H9 (cell line): ENCODE data around the gene OR2L8. TPM values are rescaled to one million over a fixed set of nuclear protein-coding genes. Genes with fewer than 3 reads are reported as not detected.

Source experiments
- DNase-seq: peaks from one replicate; pipeline ENCODE4 v3.0.0-alpha.2; 2017
- H2AFZ ChIP-seq: one replicate; pipeline ENCODE4 v1.6.1; 2013; ENCODE audit warnings: mild to moderate bottlenecking, low read length, control low read depth, moderate library complexity
- H2AK5ac ChIP-seq: 2 replicates; pipeline ENCODE4 v1.6.1; 2013; ENCODE audit warnings: low read length, control low read depth, mixed read lengths; ENCODE audit not compliant: insufficient read length
- H2BK120ac ChIP-seq: one replicate; pipeline ENCODE4 v1.6.1; 2013; ENCODE audit warnings: low read depth, mild to moderate bottlenecking, low read length, control low read depth, inconsistent platforms; ENCODE audit not compliant: poor library complexity, severe bottlenecking
- H2BK12ac ChIP-seq: 2 replicates; pipeline ENCODE4 v1.6.1; 2013; ENCODE audit warnings: low read length, control low read depth, mixed read lengths, low read depth; ENCODE audit not compliant: insufficient read length
- H2BK15ac ChIP-seq: 2 replicates; pipeline ENCODE4 v1.6.1; 2013; ENCODE audit warnings: low read depth, low read length, control low read depth
- H2BK20ac ChIP-seq: one replicate; pipeline ENCODE4 v1.6.1; 2013; ENCODE audit warnings: low read depth, mild to moderate bottlenecking, low read length, control low read depth, inconsistent platforms; ENCODE audit not compliant: poor library complexity, severe bottlenecking
- H2BK5ac ChIP-seq: 2 replicates; pipeline ENCODE4 v1.6.1; 2013; ENCODE audit warnings: low read length, control low read depth, mixed read lengths; ENCODE audit not compliant: insufficient read length
- H3K14ac ChIP-seq: 2 replicates; pipeline ENCODE4 v1.6.1; 2013; ENCODE audit warnings: low read length, control low read depth; ENCODE audit not compliant: insufficient read depth
- H3K18ac ChIP-seq: 2 replicates; pipeline ENCODE4 v1.6.1; 2013; ENCODE audit warnings: low read depth, mild to moderate bottlenecking, mixed read lengths, low read length, control low read depth; ENCODE audit not compliant: insufficient read length
- H3K23ac ChIP-seq: 2 replicates; pipeline ENCODE4 v1.6.1; 2013; ENCODE audit warnings: low read length, control low read depth, mixed read lengths, low read depth; ENCODE audit not compliant: insufficient read length
- H3K23me2 ChIP-seq: 2 replicates; pipeline ENCODE4 v1.6.1; 2013; ENCODE audit warnings: low read depth, mild to moderate bottlenecking, mixed read lengths, low read length, control low read depth; ENCODE audit not compliant: insufficient read length, poor library complexity, severe bottlenecking
- H3K27ac ChIP-seq: 2 replicates; pipeline ENCODE4 v1.5.1; 2013; ENCODE audit warnings: low read length, control low read depth, mixed read lengths, low read depth; ENCODE audit not compliant: insufficient read length
- H3K27me3 ChIP-seq: 2 replicates; pipeline ENCODE4 v1.6.1; 2013; ENCODE audit warnings: low read length, control low read depth, inconsistent platforms; ENCODE audit not compliant: insufficient read depth
- H3K4ac ChIP-seq: 2 replicates; pipeline ENCODE4 v1.6.1; 2013; ENCODE audit warnings: low read depth, mild to moderate bottlenecking, control low read depth, inconsistent platforms, low read length, moderate library complexity
- H3K4me1 ChIP-seq: 2 replicates; pipeline ENCODE4 v1.6.1; 2013; ENCODE audit warnings: low read length, control low read depth, inconsistent platforms; ENCODE audit not compliant: insufficient read depth
- H3K4me2 ChIP-seq: 2 replicates; pipeline ENCODE4 v1.6.1; 2013; ENCODE audit warnings: low read length, control low read depth, mixed read lengths; ENCODE audit not compliant: insufficient read length, insufficient read depth
- H3K56ac ChIP-seq: 2 replicates; pipeline ENCODE4 v1.6.1; 2013; ENCODE audit warnings: low read depth, mild to moderate bottlenecking, mixed read lengths, low read length, control low read depth; ENCODE audit not compliant: insufficient read length
- H3K79me1 ChIP-seq: 2 replicates; pipeline ENCODE4 v1.6.1; 2013; ENCODE audit warnings: low read depth, mild to moderate bottlenecking, moderate library complexity, low read length, control low read depth, inconsistent platforms; ENCODE audit not compliant: insufficient read depth, poor library complexity, severe bottlenecking
- H3K79me2 ChIP-seq: 2 replicates; pipeline ENCODE4 v1.6.1; 2013; ENCODE audit warnings: low read length, control low read depth, inconsistent platforms; ENCODE audit not compliant: insufficient read depth
- H3K9ac ChIP-seq: 2 replicates; pipeline ENCODE4 v1.6.1; 2013; ENCODE audit warnings: low read length, control low read depth, mixed read lengths; ENCODE audit not compliant: insufficient read length; ENCODE audit errors: extremely low read depth
- H3K9me3 ChIP-seq: one replicate; pipeline ENCODE4 v1.6.1; 2013; ENCODE audit warnings: low read depth, low read length, inconsistent platforms; ENCODE audit not compliant: control insufficient read depth
- H3T11ph ChIP-seq: one replicate; pipeline ENCODE4 v1.6.1; 2013; ENCODE audit warnings: mild to moderate bottlenecking, low read length, control low read depth, inconsistent platforms
- H4K20me1 ChIP-seq: one replicate; pipeline ENCODE4 v1.6.1; 2013; ENCODE audit not compliant: control insufficient read depth, insufficient read length, insufficient read depth
- H4K5ac ChIP-seq: 2 replicates; pipeline ENCODE4 v1.6.1; 2013; ENCODE audit warnings: low read depth, mild to moderate bottlenecking, mixed read lengths, low read length, control low read depth; ENCODE audit not compliant: insufficient read length
- H4K8ac ChIP-seq: replicated peaks from 2 replicates; pipeline ENCODE4 v1.6.1; 2013; ENCODE audit warnings: low read length, control low read depth, mixed read lengths, low read depth; ENCODE audit not compliant: insufficient read length
- H4K91ac ChIP-seq: 2 replicates; pipeline ENCODE4 v1.6.1; 2013; ENCODE audit warnings: low read depth, mild to moderate bottlenecking, moderate library complexity, mixed read lengths, low read length, control low read depth; ENCODE audit not compliant: insufficient read length
- H3K27ac Mint-ChIP-seq, 3 experiments: 2 replicates in 2 of 3; 3 replicates in 1 of 3; pipeline ENCODE4 v1.8.0; 2020 to 2021; ENCODE audit warnings: mixed read lengths in 3 of 3, mild to moderate bottlenecking in 1 of 3, moderate library complexity in 1 of 3
- H3K27me3 Mint-ChIP-seq: 2 replicates; pipeline ENCODE4 v1.8.0; 2021; ENCODE audit warnings: low read depth, mild to moderate bottlenecking, moderate library complexity, mixed read lengths
- H3K36me3 Mint-ChIP-seq, 3 experiments: 2 replicates in 2 of 3; 3 replicates in 1 of 3; pipeline ENCODE4 v1.8.0; 2020 to 2021; ENCODE audit warnings: low read depth in 3 of 3, mixed read lengths in 3 of 3; ENCODE audit not compliant: insufficient read depth in 1 of 3
- H3K4me1 Mint-ChIP-seq, 2 experiments: 2 replicates each; pipeline ENCODE4 v1.8.0; 2020; ENCODE audit warnings: mixed read lengths in 2 of 2
- H3K4me3 Mint-ChIP-seq, 2 experiments: 2 replicates in 1 of 2; 3 replicates in 1 of 2; pipeline ENCODE4 v1.8.0; 2020 to 2021; ENCODE audit warnings: mild to moderate bottlenecking in 2 of 2, mixed read lengths in 2 of 2, moderate library complexity in 1 of 2
- H3K9me3 Mint-ChIP-seq, 2 experiments: 2 replicates in 1 of 2; 3 replicates in 1 of 2; pipeline ENCODE4 v1.8.0; 2020; ENCODE audit warnings: mild to moderate bottlenecking in 2 of 2, mixed read lengths in 2 of 2, moderate library complexity in 1 of 2
- WGBS: extraction: QIAGEN DNeasy Blood & Tissue Kit; methylation state at CpG from one replicate; pipeline ENCODE4 v1.1.7; 2013; ENCODE audit warnings: missing lambda C conversion rate, low lambda C conversion rate, mixed read lengths; ENCODE audit not compliant: insufficient read length; ENCODE audit errors: extremely low coverage; 5-methylcytosine and 5-hydroxymethylcytosine counted together
- total RNA-seq: library from RNA; stranded (reverse); gene quantifications from 2 replicates; pipeline ENCODE4 v1.2.1, GENCODE V29; 2021
- TF ChIP-seq, protein P1 (sequence below): fragments of 200-600 bp; sonication (generic); conservative IDR thresholded peaks from 3 replicates; pipeline ENCODE4 v1.8.0; 2021; ENCODE audit warnings: antibody characterized with exemption, mild to moderate bottlenecking

OR2L8 gene
- total RNA-seq, 1 experiment from 2014 or later, result 0.24 TPM

- Histone ChIP-seq H3K56ac (no peak within 1 kb of the TSS), H3K9me3 (peaks cover 18% of the 10 kb centered on the region), H3K18ac (no peak within 1 kb of the TSS), H3T11ph (no peak within 1 kb of the TSS), H3K4me2 (no peak within 1 kb of the TSS), H2AK5ac (no peak within 1 kb of the TSS), H4K20me1 (no peaks in the 10 kb centered on the region), H3K14ac (no peak within 1 kb of the TSS), H3K23ac (no peak within 1 kb of the TSS), H4K8ac (no peak within 1 kb of the TSS), H3K79me1 (no peaks in the 10 kb centered on the region), H4K5ac (no peak within 1 kb of the TSS), H3K23me2 (no peaks in the 10 kb centered on the region), H2BK15ac (no peak within 1 kb of the TSS), H2BK20ac (no peak within 1 kb of the TSS), H3K27ac (no peak within 1 kb of the TSS), H3K79me2 (no peaks in the 10 kb centered on the region), H2AFZ (no peak within 1 kb of the TSS), H2BK12ac (no peak within 1 kb of the TSS), H3K9ac (no peak within 1 kb of the TSS), H3K27me3 (no peaks in the 10 kb centered on the region), H2BK5ac (no peak within 1 kb of the TSS), H3K4me1 (no peaks in the 10 kb centered on the region), H4K91ac (no peak within 1 kb of the TSS), H3K4ac (no peak within 1 kb of the TSS), H2BK120ac (no peak within 1 kb of the TSS)
- H3K27ac Mint-ChIP-seq, result no peak within 1 kb of the TSS
- H3K9me3 Mint-ChIP-seq, result peaks cover 52 to 54% of the 10 kb centered on the region in 2 experiments
- no peak for DNase-seq
- no CpG with 5 or more reads among the region's 2 CpGs for WGBS
- no peaks in the 10 kb centered on the region for H3K27me3 Mint-ChIP-seq
- H3K4me1 Mint-ChIP-seq, result no peaks in the 10 kb centered on the region
- TF ChIP-seq, protein P1, sequence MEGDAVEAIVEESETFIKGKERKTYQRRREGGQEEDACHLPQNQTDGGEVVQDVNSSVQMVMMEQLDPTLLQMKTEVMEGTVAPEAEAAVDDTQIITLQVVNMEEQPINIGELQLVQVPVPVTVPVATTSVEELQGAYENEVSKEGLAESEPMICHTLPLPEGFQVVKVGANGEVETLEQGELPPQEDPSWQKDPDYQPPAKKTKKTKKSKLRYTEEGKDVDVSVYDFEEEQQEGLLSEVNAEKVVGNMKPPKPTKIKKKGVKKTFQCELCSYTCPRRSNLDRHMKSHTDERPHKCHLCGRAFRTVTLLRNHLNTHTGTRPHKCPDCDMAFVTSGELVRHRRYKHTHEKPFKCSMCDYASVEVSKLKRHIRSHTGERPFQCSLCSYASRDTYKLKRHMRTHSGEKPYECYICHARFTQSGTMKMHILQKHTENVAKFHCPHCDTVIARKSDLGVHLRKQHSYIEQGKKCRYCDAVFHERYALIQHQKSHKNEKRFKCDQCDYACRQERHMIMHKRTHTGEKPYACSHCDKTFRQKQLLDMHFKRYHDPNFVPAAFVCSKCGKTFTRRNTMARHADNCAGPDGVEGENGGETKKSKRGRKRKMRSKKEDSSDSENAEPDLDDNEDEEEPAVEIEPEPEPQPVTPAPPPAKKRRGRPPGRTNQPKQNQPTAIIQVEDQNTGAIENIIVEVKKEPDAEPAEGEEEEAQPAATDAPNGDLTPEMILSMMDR, result no peak
- no peaks in the 10 kb centered on the region; a peak in 1 of 7 replicates for H3K36me3 Mint-ChIP-seq
- H3K4me3 Mint-ChIP-seq, result no peak within 1 kb of the TSS
Observed at GRCh38 chr1:247919952-247920351, 28.7 kb upstream of the OR2L8 start, which contains the start of gene OR2T8. Gene OR2T8, plus strand, starts transcription at chr1:247920252. Its CDS starts 766 bp downstream, at chr1:247921018.
